A549 (cell line): Measurements from ENCODE around the gene AMIGO2. TPM values are rescaled to one million over a fixed set of nuclear protein-coding genes. Genes with fewer than 3 reads are reported as not detected.
A peak's percentile ranks its signal among the peaks of the same experiment; 100 is the strongest.

Experiments used
- ATAC-seq, 2 experiments: fragments of 200-7000 bp in 1 of 2; fragments of >200 bp in 1 of 2; cut with Nextera tagmentation in 1 of 2; cut with Tn5 transposase in 1 of 2; 3 replicates each; pipeline versions ENCODE4 v1.8.0 to v1.9.1; 2018 to 2020; ENCODE audit warnings: mild to moderate bottlenecking in 1 of 2, moderate library complexity in 1 of 2
- CTCF ChIA-PET: fragments of 300-600 bp; sonication (Branson Sonifier 250); formaldehyde crosslinking; extraction: SDS; loops from one replicate; lab custom pipeline; 2021; ENCODE audit warnings: antibody characterized with exemption, inconsistent platforms; lab: Yijun Ruan, JAX
- POLR2A ChIA-PET: fragments of 350-600 bp; formaldehyde crosslinking; extraction: SDS; loops from one replicate; lab custom pipeline; 2021; ENCODE audit warnings: antibody characterized with exemption, inconsistent platforms; lab: Yijun Ruan, JAX
- DNase-seq, 2 experiments: peaks; one replicate each; pipeline versions ENCODE4 v3.0.0 to v3.0.0-alpha.2; 2011 to 2016; ENCODE audit warnings: low read depth in 1 of 2, low spot score in 1 of 2
- FAIRE-seq: peaks from 2 replicates; lab custom pipeline; 2011; peaks lifted over from hg19 to GRCh38; lab: Jason Lieb, UNC
- H3K27ac ChIP-seq, 2 experiments: fragments of >200 bp; sonication (Bioruptor Twin); formaldehyde crosslinking; 3 replicates each; pipeline ENCODE4 v1.5.1; 2016 to 2017
- H3K4me1 ChIP-seq: fragments of >200 bp; sonication (Bioruptor Twin); formaldehyde crosslinking; 3 replicates; pipeline ENCODE4 v1.6.1; 2016
- H3K4me2 ChIP-seq: fragments of >200 bp; sonication (Bioruptor Twin); formaldehyde crosslinking; 3 replicates; pipeline ENCODE4 v1.6.1; 2016
- H3K4me3 ChIP-seq: fragments of >200 bp; sonication (Bioruptor Twin); formaldehyde crosslinking; 3 replicates; pipeline ENCODE4 v1.5.1; 2016
- H3K9me3 ChIP-seq: fragments of >200 bp; sonication (Bioruptor Twin); formaldehyde crosslinking; 3 replicates; pipeline ENCODE4 v1.6.1; 2016
- ATOH8 ChIP-seq: fragments of 250-450 bp; sonication (Bioruptor Pico); IDR thresholded peaks from 2 replicates; pipeline ENCODE4 v1.5.0; 2020; ENCODE audit warnings: low read depth, mild to moderate bottlenecking, moderate library complexity
- CBX8 ChIP-seq: fragments of 200-600 bp; sonication (generic); IDR thresholded peaks from 2 replicates; pipeline ENCODE4 v1.6.1; 2016
- E2F6 ChIP-seq: IDR thresholded peaks from 2 replicates; pipeline ENCODE4 v1.6.1; 2012; ENCODE audit warnings: low read depth, borderline replicate concordance
- FOSL2 ChIP-seq, 2 experiments: fragments of 450-650 bp in 1 of 2; fragments of >200 bp in 1 of 2; sonication (Bioruptor Twin) in 1 of 2; formaldehyde crosslinking; IDR thresholded peaks; 2 replicates each; pipeline versions ENCODE4 v1.5.0 to v1.6.1; 2016 to 2020; ENCODE audit warnings: mild to moderate bottlenecking in 1 of 2, moderate library complexity in 1 of 2
- HMGXB4 ChIP-seq: fragments of 250-450 bp; sonication (Bioruptor Pico); IDR thresholded peaks from 2 replicates; pipeline ENCODE4 v1.5.0; 2021; ENCODE audit warnings: mild to moderate bottlenecking, moderate library complexity, borderline replicate concordance
- HOXB13 ChIP-seq: fragments of 250-450 bp; sonication (Bioruptor Pico); IDR thresholded peaks from 2 replicates; pipeline ENCODE4 v1.5.0; 2020; ENCODE audit warnings: low read depth, mild to moderate bottlenecking, moderate library complexity
- JUNB ChIP-seq: fragments of >200 bp; sonication (Bioruptor Twin); formaldehyde crosslinking; IDR thresholded peaks from 2 replicates; pipeline ENCODE4 v1.6.1; 2016
- KDM1A ChIP-seq: fragments of 200-600 bp; sonication (generic); IDR thresholded peaks from 2 replicates; pipeline ENCODE4 v1.6.1; 2016; ENCODE audit warnings: low read depth, mild to moderate bottlenecking
- MAFK ChIP-seq: fragments of 450-650 bp; IDR thresholded peaks from 2 replicates; pipeline ENCODE4 v1.6.1; 2014; ENCODE audit not compliant: partially characterized antibody
- PBX3 ChIP-seq: IDR thresholded peaks from 2 replicates; pipeline ENCODE4 v1.6.1; 2012
- PHF8 ChIP-seq: fragments of 200-600 bp; sonication (generic); IDR thresholded peaks from 2 replicates; pipeline ENCODE4 v1.6.1; 2016; ENCODE audit warnings: low read depth, mild to moderate bottlenecking, antibody characterized with exemption, moderate library complexity, borderline replicate concordance
- SREBF2 ChIP-seq: fragments of 450-650 bp; IDR thresholded peaks from 2 replicates; pipeline ENCODE4 v1.6.1; 2014; ENCODE audit warnings: mild to moderate bottlenecking, moderate library complexity
- TP53 ChIP-seq: fragments of 250-450 bp; sonication (Bioruptor Pico); IDR thresholded peaks from 2 replicates; pipeline ENCODE4 v1.5.0; 2021; ENCODE audit warnings: mild to moderate bottlenecking, moderate library complexity
- ZSCAN20 ChIP-seq: fragments of 250-450 bp; sonication (Bioruptor Pico); IDR thresholded peaks from 2 replicates; pipeline ENCODE4 v1.8.0; 2022; ENCODE audit warnings: mild to moderate bottlenecking, moderate library complexity
- WGBS: methylation state at CpG from one replicate; pipeline ENCODE4 v1.1.6; 2017; ENCODE audit errors: missing lambda C conversion rate; 5-methylcytosine and 5-hydroxymethylcytosine counted together
- polyA plus RNA-seq, 4 experiments: library from polyadenylated mRNA; depleted of rRNA in 3 of 4; stranded (reverse); fragments of >200 nt; fragmentation: RNase III in 1 of 4; extraction: RNeasy Plus Mini Kit Qiagen cat#74134 plus additional on column Dnase treatment in 1 of 4; gene quantifications; 2 replicates in 3 of 4; 3 replicates in 1 of 4; pipeline ENCODE4 v1.2.3, GENCODE V29; 2011 to 2017

The AMIGO2 gene
- polyA plus RNA-seq, 2 of the 4 experiments (the other 2 are of a cell fraction), result 288 to 636 TPM

- 89% methylated on average over 2 of the region's 2 CpGs for WGBS
- DNase-seq, result no peak
- H3K4me3 ChIP-seq, result no peak overlapping the region
- ChIA-PET CTCF (interaction anchor here (1.0 to 2.6 kb wide), 2 partner anchors 13 to 197 kb away, joined by 3 to 10 read pairs; no protein-coding TSS in a partner anchor), POLR2A (no interaction called here)
- FAIRE-seq, result no peak
- ATAC-seq, result no peak
- H3K4me1 ChIP-seq, result peaks cover 68% of the 10 kb centered on the region
- H3K4me2 ChIP-seq, result peak overlapping the region; percentile 1; the same call in 2 of the 3 replicates
- H3K9me3 ChIP-seq, result no peaks in the 10 kb centered on the region
- peak overlapping the region in 1 of 2 experiments; percentile 26; a peak in 2 of 6 replicates for H3K27ac ChIP-seq
- no peak for TF ChIP-seq SREBF2
- no peak for TF ChIP-seq TP53 (CRISPR knock-in tag)
- TF ChIP-seq MAFK, result no peak
- 0 out of 2 replicates have a peak, but pooled peaks have one; percentile 22 for TF ChIP-seq JUNB
- no peak for TF ChIP-seq ZSCAN20
- TF ChIP-seq FOSL2 (IDR thresholded peaks at IDR 0.05), result no peak
- peak; percentile 76 for TF ChIP-seq FOSL2 (CRISPR knock-in tag; IDR thresholded peaks at IDR 0.05)
- TF ChIP-seq, all 56 proteins: peak for 2
Observed at GRCh38 chr12:47100160-47100559, 20.4 kb upstream of the AMIGO2 start.

GRCh38 chr12:47099610-47100009 lies 19.9 kb upstream of the AMIGO2 start:
- Histone ChIP-seq H3K9me3 (no peaks in the 10 kb centered on the region), H3K27ac (peak overlapping the region; percentile 91), H3K4me3 (no peak overlapping the region), H3K4me2 (peak overlapping the region; percentile 1; the same call in 2 of the 3 replicates), H3K4me1 (peaks cover 71% of the 10 kb centered on the region)
- DNase-seq (no peak), FAIRE-seq (no peak), ATAC-seq (no peak)
- ChIA-PET CTCF (interaction anchor here (0.6 to 0.9 kb wide), 2 partner anchors 111 to 135 kb away, joined by 3 read pairs; no protein-coding TSS in a partner anchor), POLR2A (no interaction called here)
- WGBS, result 91% methylated on average over 2 of the region's 2 CpGs
- TF ChIP-seq E2F6, result no peak
- TF ChIP-seq PBX3, result no peak
- TF ChIP-seq HMGXB4 (CRISPR knock-in tag), result no peak
- no peak for TF ChIP-seq SREBF2
- no peak for TF ChIP-seq ATOH8 (CRISPR knock-in tag)
- no peak for TF ChIP-seq KDM1A
- TF ChIP-seq CBX8, result no peak

GRCh38 chr12:47098099-47098498 lies 18.3 kb upstream of the AMIGO2 start:
- FAIRE-seq, result no peak
- Histone ChIP-seq H3K27ac (peak overlapping the region; percentile 91), H3K4me1 (peaks cover 80% of the 10 kb centered on the region), H3K4me3 (no peak overlapping the region), H3K4me2 (peak overlapping the region; percentile 70), H3K9me3 (no peaks in the 10 kb centered on the region)
- TF ChIP-seq HOXB13 (CRISPR knock-in tag) (0 out of 2 replicates have a peak, but pooled peaks have one; percentile 27), PHF8 (no peak)
- WGBS, result 92% methylated on average over 6 of the region's 6 CpGs
- no peak; a peak in 1 of 6 replicates for ATAC-seq
- ChIA-PET POLR2A (interaction anchor here (0.7 to 4.6 kb wide), 4 partner anchors 15 to 121 kb away, joined by 3 to 59 read pairs (median 4); partner anchors contain the start of genes AMIGO2 and PCED1B), CTCF (interaction anchor here (0.6 to 1.0 kb wide), 4 partner anchors 14 to 1005 kb away, joined by 3 to 4 read pairs (median 3); no protein-coding TSS in a partner anchor)
- no peak for DNase-seq
